Vein endothelial cell (primary cell): ENCODE measurements around the gene SLC44A5. TPM values are rescaled to one million over a fixed set of nuclear protein-coding genes. Genes with fewer than 3 reads are reported as not detected.

Source experiments
- small RNA-seq: library from RNA; depleted of rRNA; stranded (forward); fragments of <200 nt; gene quantifications from one replicate; pipeline ENCODE3, GENCODE V24; 2012
- total RNA-seq: library from RNA; depleted of rRNA; stranded (reverse); fragments of >200 nt; gene quantifications from 2 replicates; pipeline ENCODE4 v1.2.3, GENCODE V29; 2012

The SLC44A5 gene
- total RNA-seq: 6.7 and 19.9 TPM in 2 replicates

DNA sequence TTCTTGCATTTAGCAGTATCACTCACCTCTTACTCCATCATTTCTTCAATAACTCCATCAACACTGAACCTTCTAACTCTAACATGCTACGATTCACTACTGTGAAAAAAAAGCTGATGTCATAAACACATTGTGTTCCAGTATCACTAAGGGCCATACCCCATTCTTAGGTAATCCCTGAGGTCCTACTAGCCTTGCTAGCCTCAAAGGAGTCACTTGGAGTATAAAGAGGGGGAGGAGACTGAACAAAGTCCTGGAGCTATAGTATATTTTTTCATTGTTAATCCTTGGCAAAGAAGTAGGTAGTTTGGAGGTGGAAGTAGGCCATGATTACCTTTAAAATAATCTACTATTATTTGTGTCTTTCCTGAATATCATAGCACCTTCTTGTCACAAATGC lies at the start of gene SLC44A5:
TSS of gene SLC44A5 (minus strand) at position 101 of the 400 bp plus-strand sequence. CDS start 69,667 bp downstream, outside the sequence.

Small RNAs within 50 kb of the gene (small RNA-seq; reads per million reads assigned to genes)
- not detected for gene RNU6-503P
- gene RNU6-622P: not detected

Other genes with a start within 250 kb of the SLC44A5 start
- gene ACADM, start 113.6 kb upstream of the SLC44A5 start, total RNA-seq: 25.2 and 37.7 TPM in 2 replicates
- 88.8 and 97.1 TPM in 2 replicates for gene RABGGTB, start 175.1 kb upstream of the SLC44A5 start, total RNA-seq
- 0.10 and 0.33 TPM in 2 replicates for gene MSH4, start 185.8 kb upstream of the SLC44A5 start, total RNA-seq